SU-DHL-6 (cell line): Measurements from ENCODE around the gene GANC.

Source experiments
- EZH2phosphoT487 ChIP-seq: fragments of 200-600 bp; sonication (generic), shearing (Covaris generic); conservative IDR thresholded peaks from 2 replicates; pipeline ENCODE4 v1.6.1; 2018; ENCODE audit warnings: mild to moderate bottlenecking, antibody characterized with exemption, low read length, moderate library complexity, mixed read lengths
- TF ChIP-seq, protein P1 (sequence below): fragments of 200-600 bp; sonication (generic); IDR thresholded peaks from one replicate; pipeline ENCODE4 v1.5.1; 2017; ENCODE audit warnings: antibody characterized with exemption, mild to moderate bottlenecking, low read length, moderate library complexity; ENCODE audit not compliant: insufficient read depth, poor library complexity, severe bottlenecking

DNA sequence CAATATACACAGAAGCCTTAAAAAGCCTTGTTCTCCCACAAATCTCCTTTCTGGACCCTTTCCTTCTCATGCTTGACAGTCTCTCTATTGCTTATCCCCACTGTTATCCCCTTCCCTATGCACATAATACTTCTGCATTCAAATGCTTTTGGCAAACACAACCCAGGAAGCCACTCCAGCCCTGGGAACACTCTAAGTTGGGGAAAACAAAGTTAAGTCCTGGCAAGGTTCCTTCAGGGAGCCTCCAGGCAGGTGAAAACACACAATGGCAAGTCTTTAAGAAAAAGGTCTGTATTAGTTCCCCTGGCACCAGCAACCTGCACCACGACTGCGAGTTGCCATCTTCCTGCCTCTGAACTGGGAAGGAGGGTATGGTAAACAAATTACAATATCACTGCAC lies 19.7 kb upstream of the GANC start:
- TF ChIP-seq, protein P1, sequence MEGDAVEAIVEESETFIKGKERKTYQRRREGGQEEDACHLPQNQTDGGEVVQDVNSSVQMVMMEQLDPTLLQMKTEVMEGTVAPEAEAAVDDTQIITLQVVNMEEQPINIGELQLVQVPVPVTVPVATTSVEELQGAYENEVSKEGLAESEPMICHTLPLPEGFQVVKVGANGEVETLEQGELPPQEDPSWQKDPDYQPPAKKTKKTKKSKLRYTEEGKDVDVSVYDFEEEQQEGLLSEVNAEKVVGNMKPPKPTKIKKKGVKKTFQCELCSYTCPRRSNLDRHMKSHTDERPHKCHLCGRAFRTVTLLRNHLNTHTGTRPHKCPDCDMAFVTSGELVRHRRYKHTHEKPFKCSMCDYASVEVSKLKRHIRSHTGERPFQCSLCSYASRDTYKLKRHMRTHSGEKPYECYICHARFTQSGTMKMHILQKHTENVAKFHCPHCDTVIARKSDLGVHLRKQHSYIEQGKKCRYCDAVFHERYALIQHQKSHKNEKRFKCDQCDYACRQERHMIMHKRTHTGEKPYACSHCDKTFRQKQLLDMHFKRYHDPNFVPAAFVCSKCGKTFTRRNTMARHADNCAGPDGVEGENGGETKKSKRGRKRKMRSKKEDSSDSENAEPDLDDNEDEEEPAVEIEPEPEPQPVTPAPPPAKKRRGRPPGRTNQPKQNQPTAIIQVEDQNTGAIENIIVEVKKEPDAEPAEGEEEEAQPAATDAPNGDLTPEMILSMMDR = no peak
- no peak for TF ChIP-seq EZH2phosphoT487
